HEK293 (cell line): ENCODE data around the gene IRX2.

Experiments
- CTCF ChIA-PET: fragments of 350-600 bp; formaldehyde crosslinking; extraction: SDS; loops from one replicate; lab custom pipeline; 2021; ENCODE audit warnings: antibody characterized with exemption; lab: Yijun Ruan, JAX
- POLR2A ChIA-PET: fragments of 300-600 bp; formaldehyde crosslinking; extraction: SDS; loops from one replicate; lab custom pipeline; 2020; ENCODE audit warnings: antibody characterized with exemption, inconsistent platforms; lab: Yijun Ruan, JAX
- H3K27ac ChIP-seq: fragments of 200-500 bp; sonication (Bioruptor generic); 2 replicates; pipeline ENCODE4 v1.5.1; 2014; ENCODE audit warnings: low read depth, low read length, control low read depth, inconsistent platforms; ENCODE audit errors: extremely low read depth
- H3K36me3 ChIP-seq, 2 experiments: fragments of 200-500 bp in 1 of 2; sonication (Bioruptor generic) in 1 of 2; 1 replicate in 1 of 2; 2 replicates in 1 of 2; pipeline ENCODE4 v1.5.1; 2014 to 2017; ENCODE audit warnings: inconsistent platforms in 2 of 2, low read length in 2 of 2; ENCODE audit not compliant: control insufficient read depth in 2 of 2, insufficient read depth in 1 of 2
- H3K4me1 ChIP-seq: fragments of 200-500 bp; sonication (Bioruptor generic); 2 replicates; pipeline ENCODE4 v1.5.1; 2014; ENCODE audit warnings: mild to moderate bottlenecking, low read length, inconsistent platforms; ENCODE audit not compliant: control insufficient read depth, insufficient read depth
- H3K4me3 ChIP-seq: 2 replicates; pipeline ENCODE4 v1.5.1; 2011; ENCODE audit warnings: low read depth, mild to moderate bottlenecking, control low read depth, low read length, moderate library complexity
- H3K9me3 ChIP-seq: fragments of 200-500 bp; sonication (Bioruptor generic); 2 replicates; pipeline ENCODE4 v1.5.1; 2014; ENCODE audit warnings: low read depth, low read length, inconsistent platforms; ENCODE audit not compliant: control insufficient read depth, insufficient read depth
- MZF1 ChIP-seq: fragments of 450-650 bp; formaldehyde crosslinking; IDR thresholded peaks from 2 replicates; pipeline ENCODE4 v1.5.1; 2017; ENCODE audit warnings: missing biosample characterization, missing genetic modification characterization, borderline replicate concordance
- PRDM10 ChIP-seq: fragments of 450-650 bp; formaldehyde crosslinking; IDR thresholded peaks from 2 replicates; pipeline ENCODE4 v1.5.1; 2016; ENCODE audit warnings: missing biosample characterization, missing genetic modification characterization
- SP3 ChIP-seq: fragments of 450-650 bp; formaldehyde crosslinking; IDR thresholded peaks from 2 replicates; pipeline ENCODE4 v1.5.1; 2016; ENCODE audit warnings: missing biosample characterization, missing genetic modification characterization
- ZBTB21 ChIP-seq: fragments of 450-650 bp; formaldehyde crosslinking; IDR thresholded peaks from 2 replicates; pipeline ENCODE4 v1.5.1; 2017; ENCODE audit warnings: missing biosample characterization, missing genetic modification characterization
- ZIC2 ChIP-seq: fragments of 450-650 bp; formaldehyde crosslinking; IDR thresholded peaks from 2 replicates; pipeline ENCODE4 v1.5.1; 2016; ENCODE audit warnings: missing biosample characterization, missing genetic modification characterization
- ZNF112 ChIP-seq: fragments of 450-650 bp; formaldehyde crosslinking; IDR thresholded peaks from 2 replicates; pipeline ENCODE4 v1.5.0; 2017; ENCODE audit warnings: missing biosample characterization, missing genetic modification characterization
- ZNF157 ChIP-seq: fragments of 450-650 bp; formaldehyde crosslinking; IDR thresholded peaks from 2 replicates; pipeline ENCODE4 v1.5.1; 2016; ENCODE audit warnings: missing biosample characterization, missing genetic modification characterization
- ZNF175 ChIP-seq: fragments of 450-650 bp; formaldehyde crosslinking; IDR thresholded peaks from 2 replicates; pipeline ENCODE4 v1.5.1; 2016; ENCODE audit warnings: missing biosample characterization, missing genetic modification characterization
- ZNF223 ChIP-seq: fragments of 450-650 bp; formaldehyde crosslinking; IDR thresholded peaks from 2 replicates; pipeline ENCODE4 v1.5.1; 2016; ENCODE audit warnings: missing biosample characterization, missing genetic modification characterization
- ZNF266 ChIP-seq: fragments of 450-650 bp; formaldehyde crosslinking; IDR thresholded peaks from 2 replicates; pipeline ENCODE4 v1.5.1; 2016; ENCODE audit warnings: missing biosample characterization, missing genetic modification characterization, low read depth
- ZNF354C ChIP-seq: fragments of 450-650 bp; formaldehyde crosslinking; IDR thresholded peaks from 2 replicates; pipeline ENCODE4 v1.5.1; 2016; ENCODE audit warnings: missing biosample characterization, missing genetic modification characterization, low read depth, borderline replicate concordance
- ZNF501 ChIP-seq: fragments of 450-650 bp; formaldehyde crosslinking; IDR thresholded peaks from 2 replicates; pipeline ENCODE4 v1.5.1; 2016; ENCODE audit warnings: missing biosample characterization, missing genetic modification characterization
- ZNF521 ChIP-seq: fragments of 450-650 bp; formaldehyde crosslinking; IDR thresholded peaks from 2 replicates; pipeline ENCODE4 v1.5.1; 2017; ENCODE audit warnings: missing biosample characterization, mild to moderate bottlenecking, missing genetic modification characterization
- ZNF561 ChIP-seq: fragments of 450-650 bp; IDR thresholded peaks from 2 replicates; pipeline ENCODE4 v1.5.1; 2018; ENCODE audit warnings: missing biosample characterization, missing genetic modification characterization, borderline replicate concordance
- ZNF600 ChIP-seq: fragments of 450-650 bp; formaldehyde crosslinking; IDR thresholded peaks from 2 replicates; pipeline ENCODE4 v1.5.1; 2016; ENCODE audit warnings: missing biosample characterization, missing genetic modification characterization
- ZNF677 ChIP-seq: fragments of 450-650 bp; IDR thresholded peaks from 2 replicates; pipeline ENCODE4 v1.5.0; 2018; ENCODE audit warnings: missing biosample characterization, mild to moderate bottlenecking, missing genetic modification characterization, moderate library complexity
- ZNF830 ChIP-seq: fragments of 450-650 bp; IDR thresholded peaks from 2 replicates; pipeline ENCODE4 v1.5.0; 2018; ENCODE audit warnings: missing biosample characterization, missing genetic modification characterization, low read depth, mild to moderate bottlenecking, moderate library complexity
- ZNF837 ChIP-seq: fragments of 450-650 bp; formaldehyde crosslinking; IDR thresholded peaks from 2 replicates; pipeline ENCODE4 v1.5.1; 2016; ENCODE audit warnings: missing biosample characterization, missing genetic modification characterization
- ZSCAN16 ChIP-seq: fragments of 450-650 bp; formaldehyde crosslinking; IDR thresholded peaks from 2 replicates; pipeline ENCODE4 v1.5.1; 2016; ENCODE audit warnings: missing biosample characterization, missing genetic modification characterization
- TF ChIP-seq, protein P1 (sequence below): fragments of 450-650 bp; formaldehyde crosslinking; IDR thresholded peaks from 2 replicates; pipeline ENCODE4 v1.5.1; 2016; ENCODE audit warnings: missing biosample characterization, missing genetic modification characterization
- TF ChIP-seq, protein P2 (sequence below): fragments of 450-650 bp; formaldehyde crosslinking; IDR thresholded peaks from 2 replicates; pipeline ENCODE4 v1.5.1; 2016; ENCODE audit warnings: missing biosample characterization, missing genetic modification characterization

Gene IRX2

DNA sequence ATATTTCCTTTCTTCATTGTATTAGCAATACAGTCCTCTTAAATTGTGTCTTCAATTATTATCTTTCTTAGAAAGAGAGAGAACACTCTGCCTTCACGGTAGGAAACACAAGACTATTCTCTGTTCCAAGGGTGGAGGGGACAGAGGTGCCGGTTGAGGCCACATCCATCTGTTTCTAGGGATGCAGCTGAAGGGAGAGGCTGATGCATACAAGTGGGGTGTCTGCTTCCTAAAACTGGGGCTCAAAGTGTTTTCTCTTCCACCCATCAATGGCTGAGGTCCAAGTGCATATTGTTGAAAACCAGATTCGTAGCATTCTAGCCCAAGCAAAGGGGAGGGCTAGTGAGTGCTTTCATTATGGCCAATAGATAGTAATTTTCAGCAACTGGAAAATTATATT lies 9.5 kb downstream of the IRX2 start:
- Histone ChIP-seq H3K4me1 (no peaks in the 10 kb centered on the region), H3K36me3 (no peaks in the 10 kb centered on the region), H3K9me3 (no peaks in the 10 kb centered on the region), H3K27ac (no peak overlapping the region)
- CTCF ChIA-PET = no interaction called here
- POLR2A ChIA-PET = no interaction called here
- no peak for TF ChIP-seq ZIC2 (tag by site-specific recombination)
- TF ChIP-seq, protein P1, sequence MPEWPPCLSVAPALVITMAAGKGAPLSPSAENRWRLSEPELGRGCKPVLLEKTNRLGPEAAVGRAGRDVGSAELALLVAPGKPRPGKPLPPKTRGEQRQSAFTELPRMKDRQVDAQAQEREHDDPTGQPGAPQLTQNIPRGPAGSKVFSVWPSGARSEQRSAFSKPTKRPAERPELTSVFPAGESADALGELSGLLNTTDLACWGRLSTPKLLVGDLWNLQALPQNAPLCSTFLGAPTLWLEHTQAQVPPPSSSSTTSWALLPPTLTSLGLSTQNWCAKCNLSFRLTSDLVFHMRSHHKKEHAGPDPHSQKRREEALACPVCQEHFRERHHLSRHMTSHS = no peak
- TF ChIP-seq, all 188 proteins: peak for 0
- H3K4me3 ChIP-seq = no peak overlapping the region

DNA sequence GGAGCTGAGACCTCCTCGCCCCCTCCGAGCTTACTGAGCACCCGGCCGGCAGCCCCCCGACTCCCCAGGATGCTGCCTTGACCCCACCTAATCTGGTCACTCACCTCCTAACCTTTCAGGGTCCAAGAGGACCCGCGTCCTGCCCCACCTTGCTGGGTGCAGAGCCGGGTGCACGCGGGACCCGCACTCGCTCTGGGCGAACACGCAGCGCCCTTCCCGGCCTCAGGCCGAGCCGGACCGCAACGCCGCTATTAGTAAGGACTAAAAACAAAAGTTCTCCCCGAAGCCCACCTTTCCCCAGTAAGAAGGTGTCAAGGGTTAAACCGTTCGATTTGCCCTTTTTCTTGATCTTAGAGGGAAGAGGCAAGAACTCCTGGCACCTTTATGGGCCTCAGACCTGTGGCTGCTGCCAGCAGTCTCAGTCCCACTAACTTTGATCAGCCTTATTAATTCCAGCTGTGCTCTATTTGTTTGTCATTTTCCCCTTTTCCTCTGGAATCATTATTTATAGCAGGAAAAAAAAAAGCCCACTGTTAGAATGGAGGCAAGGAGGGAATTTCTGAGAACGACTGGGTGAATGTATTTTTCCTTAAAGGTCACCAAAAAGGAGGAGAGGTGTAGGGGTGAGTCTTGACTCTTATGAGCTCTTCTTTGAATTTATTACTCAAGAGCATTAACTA lies 10.5 kb downstream of the IRX2 start:
- ChIA-PET CTCF (no interaction called here), POLR2A (no interaction called here)
- no peaks in the 10 kb centered on the region for H3K9me3 ChIP-seq
- TF ChIP-seq ZNF561 (tag by site-specific recombination) = no peak
- TF ChIP-seq ZNF521 (tag by site-specific recombination) = no peak
- no peak for TF ChIP-seq PRDM10 (tag by site-specific recombination)
- TF ChIP-seq ZNF677 = no peak
- no peak for TF ChIP-seq ZNF501
- TF ChIP-seq, protein P2, sequence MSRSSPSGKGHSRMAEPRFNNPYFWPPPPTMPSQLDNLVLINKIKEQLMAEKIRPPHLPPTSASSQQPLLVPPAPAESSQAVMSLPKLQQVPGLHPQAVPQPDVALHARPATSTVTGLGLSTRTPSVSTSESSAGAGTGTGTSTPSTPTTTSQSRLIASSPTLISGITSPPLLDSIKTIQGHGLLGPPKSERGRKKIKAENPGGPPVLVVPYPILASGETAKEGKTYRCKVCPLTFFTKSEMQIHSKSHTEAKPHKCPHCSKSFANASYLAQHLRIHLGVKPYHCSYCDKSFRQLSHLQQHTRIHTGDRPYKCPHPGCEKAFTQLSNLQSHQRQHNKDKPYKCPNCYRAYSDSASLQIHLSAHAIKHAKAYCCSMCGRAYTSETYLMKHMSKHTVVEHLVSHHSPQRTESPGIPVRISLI (tag by site-specific recombination) = no peak
- TF ChIP-seq ZNF266 (tag by site-specific recombination) = no peak
- no peak for TF ChIP-seq ZNF112 (tag by site-specific recombination)
- TF ChIP-seq ZBTB21 = no peak
- TF ChIP-seq ZNF354C = no peak
- no peak for TF ChIP-seq ZSCAN16
- no peak for TF ChIP-seq ZNF830 (tag by site-specific recombination)
- no peak for TF ChIP-seq ZNF837
- no peak for TF ChIP-seq ZNF175 (tag by site-specific recombination)
- no peaks in the 10 kb centered on the region for H3K4me1 ChIP-seq
- no peaks in the 10 kb centered on the region for H3K36me3 ChIP-seq
- no peak overlapping the region for H3K27ac ChIP-seq
- H3K4me3 ChIP-seq = no peak overlapping the region

- ChIA-PET CTCF (no interaction called here), POLR2A (no interaction called here)
- Histone ChIP-seq H3K4me3 (no peak overlapping the region), H3K36me3 (no peaks in the 10 kb centered on the region), H3K4me1 (no peaks in the 10 kb centered on the region), H3K27ac (no peak overlapping the region), H3K9me3 (no peaks in the 10 kb centered on the region)
- TF ChIP-seq ZNF157 (tag by site-specific recombination) (no peak), SP3 (tag by site-specific recombination) (no peak), ZNF223 (tag by site-specific recombination) (no peak), ZNF600 (tag by site-specific recombination) (no peak), MZF1 (tag by site-specific recombination) (no peak)
- TF ChIP-seq, protein P2 (tag by site-specific recombination) = no peak
These were observed 11.2 kb downstream of the IRX2 start for GRCh38 chr5:2740051-2740875.
